Measurements from ENCODE around the gene PROS1. TPM values are rescaled to one million over a fixed set of nuclear protein-coding genes. Genes with fewer than 3 reads are reported as not detected.

PROS1 gene
- total RNA-seq, 6 experiments from 2014 or later: 157 to 215 (median 183) TPM

DNA sequence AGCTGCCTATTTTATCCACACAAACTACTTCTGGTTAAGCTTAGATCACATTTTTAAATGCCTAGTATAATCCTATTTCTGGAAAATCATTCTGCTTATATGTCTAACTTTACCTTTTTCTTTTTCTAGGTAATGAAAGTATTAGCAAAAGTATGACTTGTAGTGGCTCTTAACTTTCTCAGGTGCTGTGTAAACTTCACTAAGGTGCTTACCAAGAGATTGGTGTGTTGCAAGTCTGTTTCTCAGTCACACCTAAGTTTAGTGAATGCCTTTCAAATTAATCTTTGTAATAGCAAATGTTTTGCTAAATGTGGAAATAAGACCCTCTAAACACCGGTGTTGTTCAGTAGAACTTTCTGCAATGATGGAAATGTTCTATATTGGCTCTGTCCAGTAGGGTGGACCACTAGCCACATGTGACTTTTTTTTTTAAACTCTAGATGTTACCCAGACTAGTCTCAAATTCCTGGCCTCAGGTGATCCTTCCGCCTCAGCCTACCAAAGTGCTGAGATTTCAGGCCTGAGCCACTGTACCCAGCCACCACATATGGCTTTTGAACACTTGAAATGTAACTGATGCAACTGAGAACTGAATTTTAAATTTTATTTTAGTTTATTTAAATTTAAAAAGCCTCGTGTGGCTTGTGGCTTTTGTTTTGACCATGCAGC is 28.3 kb upstream of the PROS1 start:
- intact Hi-C loops (cut with DNase I): loop anchor here in 1 of 2 donors (10.0 kb wide), 1 partner anchor 63 kb away; the partner anchor contains the start of genes DHFR2 and NSUN3

GRCh38 chr3:94001191-94001590 is 27.5 kb upstream of the PROS1 start:
- no peaks in the 10 kb centered on the region for H3K27me3 ChIP-seq
- WGBS (ENCODE audit: insufficient coverage, low coverage, low lambda C conversion rate, missing lambda C conversion rate): 67% methylated on average over 1 of the region's 1 CpG
- intact Hi-C loops (cut with DNase I): loop anchor here in 1 of 2 donors (10.0 kb wide), 1 partner anchor 64 kb away; the partner anchor contains the start of genes DHFR2 and NSUN3
- no peaks in the 10 kb centered on the region for H3K36me3 ChIP-seq
- H3K4me1 ChIP-seq: no peaks in the 10 kb centered on the region
- DNase-seq (no peak), ATAC-seq (no peak)
- TF ChIP-seq POLR2A (IDR thresholded peaks at IDR 0.05) (no peak), CTCF (IDR thresholded peaks at IDR 0.05) (no peak)
- no peak overlapping the region for H3K27ac ChIP-seq
- H3K4me3 ChIP-seq: no peak overlapping the region
- H3K9me3 ChIP-seq: no peaks in the 10 kb centered on the region

More for the DNA sequence above, 28.3 kb upstream of the PROS1 start:
- Histone ChIP-seq H3K4me3 (no peak overlapping the region), H3K4me1 (no peaks in the 10 kb centered on the region), H3K36me3 (no peaks in the 10 kb centered on the region), H3K27me3 (no peaks in the 10 kb centered on the region), H3K27ac (no peak overlapping the region), H3K9me3 (no peaks in the 10 kb centered on the region)
- DNase-seq (no peak), ATAC-seq (no peak)
- no peak for TF ChIP-seq POLR2A (IDR thresholded peaks at IDR 0.05)
- TF ChIP-seq CTCF (IDR thresholded peaks at IDR 0.05): no peak
- 92% methylated on average over 3 of the region's 3 CpGs for WGBS (ENCODE audit: insufficient coverage, low coverage, low lambda C conversion rate, missing lambda C conversion rate)

DNA sequence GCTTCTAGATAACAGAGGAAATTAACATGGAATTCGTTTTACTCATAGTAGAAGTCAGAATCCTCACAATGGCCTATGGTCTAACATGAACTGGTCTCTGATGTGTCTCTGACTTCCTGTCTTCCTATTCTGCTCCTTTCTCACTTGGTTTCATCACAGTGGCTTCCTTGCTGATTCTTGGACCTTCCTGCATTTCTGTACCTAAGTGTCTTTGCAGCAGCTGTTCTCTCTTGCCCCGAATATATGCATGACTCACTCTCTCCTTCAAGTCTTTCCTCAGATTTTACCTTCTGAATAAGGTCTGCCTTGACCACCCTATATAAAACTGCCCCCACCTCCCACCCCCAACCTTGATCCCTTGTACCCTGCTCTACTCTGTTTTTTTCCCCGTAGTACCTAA is 20.4 kb upstream of the PROS1 start:
- WGBS (ENCODE audit: insufficient coverage, low coverage, low lambda C conversion rate, missing lambda C conversion rate): 66% methylated on average over 3 of the region's 3 CpGs
- ATAC-seq: no peak
- no peak overlapping the region for H3K4me3 ChIP-seq
- no peak overlapping the region for H3K27ac ChIP-seq
- intact Hi-C loops (cut with DNase I): no loop called here
- DNase-seq: no peak
- H3K9me3 ChIP-seq: no peaks in the 10 kb centered on the region
- TF ChIP-seq POLR2A (IDR thresholded peaks at IDR 0.05): no peak
- TF ChIP-seq CTCF (IDR thresholded peaks at IDR 0.05): no peak
- H3K27me3 ChIP-seq: no peaks in the 10 kb centered on the region
- H3K36me3 ChIP-seq: no peaks in the 10 kb centered on the region
- no peaks in the 10 kb centered on the region for H3K4me1 ChIP-seq

DNA sequence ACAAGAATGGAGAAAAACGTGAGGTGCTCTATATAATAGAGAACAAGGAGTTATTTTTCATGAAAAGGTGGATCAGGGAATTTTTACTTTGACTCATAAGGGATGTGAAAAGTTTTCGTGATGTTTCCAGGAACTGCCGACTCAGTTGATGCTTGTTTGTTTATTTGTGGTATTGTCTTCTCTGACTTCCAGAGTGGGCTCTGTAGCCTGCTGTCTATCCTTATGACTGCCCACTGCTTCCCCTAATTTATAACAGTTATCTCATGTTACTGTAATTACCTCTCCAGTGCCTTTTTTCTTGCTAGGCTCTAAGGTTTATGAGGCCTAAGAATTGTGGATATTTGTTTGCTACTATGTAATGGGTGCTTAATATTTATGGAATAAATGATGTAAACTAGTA is 18.5 kb upstream of the PROS1 start:
- no peak for ATAC-seq
- Histone ChIP-seq H3K36me3 (no peaks in the 10 kb centered on the region), H3K4me1 (no peaks in the 10 kb centered on the region), H3K27me3 (no peaks in the 10 kb centered on the region), H3K9me3 (no peaks in the 10 kb centered on the region), H3K4me3 (no peak overlapping the region), H3K27ac (no peak overlapping the region)
- intact Hi-C loops (cut with DNase I): no loop called here
- DNase-seq: no peak
- 67% methylated on average over 3 of the region's 3 CpGs for WGBS (ENCODE audit: insufficient coverage, low coverage, low lambda C conversion rate, missing lambda C conversion rate)
- TF ChIP-seq POLR2A (IDR thresholded peaks at IDR 0.05): no peak
- no peak for TF ChIP-seq CTCF (IDR thresholded peaks at IDR 0.05)

Measured in right lobe of liver (tissue), 6 donors.